Measurements from ENCODE around the gene MSANTD2. TPM values are rescaled to one million over a fixed set of nuclear protein-coding genes. Genes with fewer than 3 reads are reported as not detected.

Gene MSANTD2
- total RNA-seq, 1 donor from 2014 or later = 15.2 TPM

GRCh38 chr11:124725719-124726105 is 74.5 kb downstream of the MSANTD2 start:
- H3K36me3 Mint-ChIP-seq (ENCODE audit: unreplicated experiment) = no peaks in the 10 kb centered on the region
- H3K4me1 Mint-ChIP-seq (ENCODE audit: unreplicated experiment) = peaks cover 18% of the 10 kb centered on the region
- TF ChIP-seq CTCF (IDR thresholded peaks at IDR 0.05) = no peak
- H3K27me3 Mint-ChIP-seq (ENCODE audit: unreplicated experiment) = peaks cover 37% of the 10 kb centered on the region
- DNase-seq (ENCODE audit: extremely low spot score, unreplicated experiment) = no peak
- H3K27ac Mint-ChIP-seq (ENCODE audit: unreplicated experiment) = peak overlapping the region; percentile 24
- H3K4me3 Mint-ChIP-seq (ENCODE audit: unreplicated experiment) = no peak overlapping the region
- H3K9me3 Mint-ChIP-seq (ENCODE audit: unreplicated experiment) = no peaks in the 10 kb centered on the region

- H3K36me3 Mint-ChIP-seq (ENCODE audit: unreplicated experiment) = no peaks in the 10 kb centered on the region
- H3K4me1 Mint-ChIP-seq (ENCODE audit: unreplicated experiment) = peaks cover 18% of the 10 kb centered on the region
- no peak overlapping the region for H3K27ac Mint-ChIP-seq (ENCODE audit: unreplicated experiment)
- no peak for DNase-seq (ENCODE audit: extremely low spot score, unreplicated experiment)
- no peak for TF ChIP-seq CTCF (IDR thresholded peaks at IDR 0.05)
- no peak overlapping the region for H3K4me3 Mint-ChIP-seq (ENCODE audit: unreplicated experiment)
- H3K9me3 Mint-ChIP-seq (ENCODE audit: unreplicated experiment) = no peaks in the 10 kb centered on the region
- H3K27me3 Mint-ChIP-seq (ENCODE audit: unreplicated experiment) = peaks cover 43% of the 10 kb centered on the region
Measured at GRCh38 chr11:124724979-124725718, 75.1 kb downstream of the MSANTD2 start.

- H3K4me3 Mint-ChIP-seq (ENCODE audit: unreplicated experiment) = no peak overlapping the region
Measured at GRCh38 chr11:124722176-124722575, 78.0 kb downstream of the MSANTD2 start.

GRCh38 chr11:124719534-124719933 is 80.7 kb downstream of the MSANTD2 start:
- no peak overlapping the region for H3K4me3 Mint-ChIP-seq (ENCODE audit: unreplicated experiment)
- no peak for DNase-seq (ENCODE audit: extremely low spot score, unreplicated experiment)
- no peaks in the 10 kb centered on the region for H3K36me3 Mint-ChIP-seq (ENCODE audit: unreplicated experiment)
- no peak overlapping the region for H3K27ac Mint-ChIP-seq (ENCODE audit: unreplicated experiment)
- H3K4me1 Mint-ChIP-seq (ENCODE audit: unreplicated experiment) = peaks cover 11% of the 10 kb centered on the region
- H3K27me3 Mint-ChIP-seq (ENCODE audit: unreplicated experiment) = peaks cover 79% of the 10 kb centered on the region
- H3K9me3 Mint-ChIP-seq (ENCODE audit: unreplicated experiment) = no peaks in the 10 kb centered on the region
- no peak for TF ChIP-seq CTCF (IDR thresholded peaks at IDR 0.05)

More at GRCh38 chr11:124722176-124722575, 78.0 kb downstream of the MSANTD2 start:
- Mint-ChIP-seq H3K4me1 (ENCODE audit: unreplicated experiment) (peaks cover 27% of the 10 kb centered on the region), H3K27me3 (ENCODE audit: unreplicated experiment) (peaks cover 65% of the 10 kb centered on the region), H3K9me3 (ENCODE audit: unreplicated experiment) (no peaks in the 10 kb centered on the region), H3K27ac (ENCODE audit: unreplicated experiment) (no peak overlapping the region), H3K36me3 (ENCODE audit: unreplicated experiment) (no peaks in the 10 kb centered on the region)
- no peak for TF ChIP-seq CTCF (IDR thresholded peaks at IDR 0.05)
- DNase-seq (ENCODE audit: extremely low spot score, unreplicated experiment) = no peak

GRCh38 chr11:124718801-124719200 is 81.4 kb downstream of the MSANTD2 start:
- DNase-seq (ENCODE audit: extremely low spot score, unreplicated experiment) = no peak
- peaks cover 76% of the 10 kb centered on the region for H3K27me3 Mint-ChIP-seq (ENCODE audit: unreplicated experiment)
- H3K9me3 Mint-ChIP-seq (ENCODE audit: unreplicated experiment) = no peaks in the 10 kb centered on the region
- peaks cover 10% of the 10 kb centered on the region for H3K4me1 Mint-ChIP-seq (ENCODE audit: unreplicated experiment)
- H3K36me3 Mint-ChIP-seq (ENCODE audit: unreplicated experiment) = no peaks in the 10 kb centered on the region
- TF ChIP-seq CTCF (IDR thresholded peaks at IDR 0.05) = no peak
- H3K27ac Mint-ChIP-seq (ENCODE audit: unreplicated experiment) = no peak overlapping the region
- H3K4me3 Mint-ChIP-seq (ENCODE audit: unreplicated experiment) = peak overlapping the region; percentile 59
